Endothelial cell of coronary artery (primary cell): ENCODE data around the gene P2RX1. TPM values are rescaled to one million over a fixed set of nuclear protein-coding genes. Genes with fewer than 3 reads are reported as not detected.

Experiments used
- total RNA-seq: library from RNA; depleted of rRNA; stranded (reverse); fragments of >200 nt; gene quantifications from 2 replicates; pipeline ENCODE4 v1.2.3, GENCODE V29; 2014

Gene P2RX1
- total RNA-seq = under 0.01 TPM in 1 of 2 replicates, not detected in the other

GRCh38 chr17:3915995-3916696 is at the start of gene P2RX1:
Gene P2RX1, minus strand, starts transcription at chr17:3916465. Its CDS starts 240 bp downstream, at chr17:3916225.

GRCh38 chr17:3964203-3965117 is 48.2 kb upstream of the P2RX1 start, which contains the start of gene ATP2A3:
Gene ATP2A3, minus strand, starts transcription at chr17:3964437. Its CDS starts 146 bp downstream, at chr17:3964291.

GRCh38 chr17:3893003-3893719 is 23.1 kb downstream of the P2RX1 start, which contains the start of gene CAMKK1:
Gene CAMKK1, minus strand, starts transcription at chr17:3893053. Its CDS starts 7,366 bp downstream, at chr17:3885687.

Other genes with a start within 250 kb of the P2RX1 start
- gene TAX1BP3, start 247.9 kb downstream of the P2RX1 start, total RNA-seq = 136 and 204 TPM in 2 replicates
- 16.9 and 19.1 TPM in 2 replicates for gene EMC6, start 247.7 kb downstream of the P2RX1 start, total RNA-seq
- 0.18 and 2.3 TPM in 2 replicates for gene P2RX5, start 220.3 kb downstream of the P2RX1 start, total RNA-seq
- gene HASPIN, start 192.6 kb downstream of the P2RX1 start, total RNA-seq = 4.5 and 7.9 TPM in 2 replicates
- gene ITGAE, start 115.3 kb downstream of the P2RX1 start, total RNA-seq = 13.6 and 27.7 TPM in 2 replicates
- 19.4 and 21.7 TPM in 2 replicates for gene NCBP3, start 70.2 kb downstream of the P2RX1 start, total RNA-seq
- gene CAMKK1, start 23.4 kb downstream of the P2RX1 start, total RNA-seq = 2.9 and 3.9 TPM in 2 replicates
- gene ATP2A3, start 48.0 kb upstream of the P2RX1 start, total RNA-seq = 0.54 and 0.85 TPM in 2 replicates
- 28.1 and 31.8 TPM in 2 replicates for gene ZZEF1, start 226.6 kb upstream of the P2RX1 start, total RNA-seq
- 20.9 and 36.0 TPM in 2 replicates for gene CYB5D2, start 226.7 kb upstream of the P2RX1 start, total RNA-seq